ACC112 (cell line): ENCODE data around the gene ZMIZ1.

Source experiments
- H2AFZ ChIP-seq: fragments of 200-600 bp; sonication (generic); one replicate; pipeline ENCODE4 v1.6.0; 2017; ENCODE audit warnings: antibody characterized with exemption, low read length; ENCODE audit not compliant: unreplicated experiment
- H3K27ac ChIP-seq: fragments of 200-600 bp; sonication (generic); 2 replicates; pipeline ENCODE4 v1.5.1; 2014; ENCODE audit warnings: low read depth, mild to moderate bottlenecking, antibody characterized with exemption, low read length, moderate library complexity
- H3K27me3 ChIP-seq: fragments of 200-600 bp; sonication (generic); 2 replicates; pipeline ENCODE4 v1.6.1; 2014; ENCODE audit warnings: mild to moderate bottlenecking, antibody characterized with exemption, low read length, moderate library complexity, mixed read lengths; ENCODE audit not compliant: insufficient read depth
- H3K36me3 ChIP-seq: fragments of 200-600 bp; sonication (generic); 2 replicates; pipeline ENCODE4 v1.6.1; 2016; ENCODE audit warnings: mild to moderate bottlenecking, antibody characterized with exemption, low read length, moderate library complexity, mixed read lengths; ENCODE audit not compliant: insufficient read depth
- H3K4me1 ChIP-seq: fragments of 200-600 bp; sonication (generic); one replicate; pipeline ENCODE4 v1.6.1; 2016; ENCODE audit warnings: low read length, mixed read lengths; ENCODE audit not compliant: insufficient read depth, unreplicated experiment, control insufficient read depth
- H3K4me3 ChIP-seq: fragments of 200-600 bp; sonication (generic); 2 replicates; pipeline ENCODE4 v1.5.1; 2014; ENCODE audit warnings: mild to moderate bottlenecking, low read depth, low read length
- H3K79me2 ChIP-seq: fragments of 200-600 bp; sonication (generic); one replicate; pipeline ENCODE4 v1.6.0; 2016; ENCODE audit warnings: low read length; ENCODE audit not compliant: control insufficient read depth, unreplicated experiment, insufficient read depth

The ZMIZ1 gene

GRCh38 chr10:79054203-79055099 is 14.3 kb upstream of the ZMIZ1 start:
- no peaks in the 10 kb centered on the region for H3K27me3 ChIP-seq
- no peaks in the 10 kb centered on the region for H3K79me2 ChIP-seq
- no peak overlapping the region for H3K4me3 ChIP-seq
- H3K4me1 ChIP-seq: peaks cover 18% of the 10 kb centered on the region
- no peak overlapping the region for H3K27ac ChIP-seq
- H2AFZ ChIP-seq: no peak overlapping the region
- no peaks in the 10 kb centered on the region for H3K36me3 ChIP-seq

GRCh38 chr10:79055100-79055782 is 13.5 kb upstream of the ZMIZ1 start:
- H3K36me3 ChIP-seq: no peaks in the 10 kb centered on the region
- H3K27ac ChIP-seq: no peak overlapping the region
- no peak overlapping the region for H2AFZ ChIP-seq
- H3K27me3 ChIP-seq: no peaks in the 10 kb centered on the region
- no peaks in the 10 kb centered on the region for H3K79me2 ChIP-seq
- H3K4me1 ChIP-seq: peaks cover 12% of the 10 kb centered on the region
- no peak overlapping the region for H3K4me3 ChIP-seq

- Histone ChIP-seq H3K4me3 (no peak overlapping the region), H3K27me3 (no peaks in the 10 kb centered on the region), H3K79me2 (no peaks in the 10 kb centered on the region), H3K27ac (no peak overlapping the region), H3K36me3 (no peaks in the 10 kb centered on the region), H2AFZ (no peak overlapping the region), H3K4me1 (peaks cover 6% of the 10 kb centered on the region)
Observed at GRCh38 chr10:79055892-79056291, 12.9 kb upstream of the ZMIZ1 start.

GRCh38 chr10:79056361-79056735 is 12.4 kb upstream of the ZMIZ1 start:
- no peak overlapping the region for H2AFZ ChIP-seq
- no peaks in the 10 kb centered on the region for H3K79me2 ChIP-seq
- no peak overlapping the region for H3K27ac ChIP-seq
- H3K4me1 ChIP-seq: peaks cover under 1% of the 10 kb centered on the region
- no peaks in the 10 kb centered on the region for H3K27me3 ChIP-seq
- H3K36me3 ChIP-seq: no peaks in the 10 kb centered on the region
- no peak overlapping the region for H3K4me3 ChIP-seq

- Histone ChIP-seq H3K27me3 (no peaks in the 10 kb centered on the region), H3K4me1 (no peaks in the 10 kb centered on the region), H3K27ac (no peak overlapping the region)
Observed at GRCh38 chr10:79056736-79057391, 11.9 kb upstream of the ZMIZ1 start.

GRCh38 chr10:79057481-79058275 is 11.1 kb upstream of the ZMIZ1 start:
- Histone ChIP-seq H3K4me1 (no peaks in the 10 kb centered on the region), H2AFZ (no peak overlapping the region), H3K4me3 (no peak overlapping the region), H3K27ac (no peak overlapping the region), H3K36me3 (no peaks in the 10 kb centered on the region), H3K27me3 (no peaks in the 10 kb centered on the region), H3K79me2 (no peaks in the 10 kb centered on the region)

More at GRCh38 chr10:79056736-79057391, 11.9 kb upstream of the ZMIZ1 start:
- Histone ChIP-seq H2AFZ (no peak overlapping the region), H3K36me3 (no peaks in the 10 kb centered on the region), H3K4me3 (no peak overlapping the region), H3K79me2 (no peaks in the 10 kb centered on the region)

GRCh38 chr10:79058899-79059841 is 9.6 kb upstream of the ZMIZ1 start:
- H2AFZ ChIP-seq: no peak overlapping the region

GRCh38 chr10:79059859-79060379 is 8.8 kb upstream of the ZMIZ1 start:
- no peak overlapping the region for H3K27ac ChIP-seq
- no peak overlapping the region for H2AFZ ChIP-seq
- no peaks in the 10 kb centered on the region for H3K79me2 ChIP-seq
- H3K36me3 ChIP-seq: no peaks in the 10 kb centered on the region
- H3K4me3 ChIP-seq: no peak overlapping the region
- H3K4me1 ChIP-seq: no peaks in the 10 kb centered on the region
- no peaks in the 10 kb centered on the region for H3K27me3 ChIP-seq

More at GRCh38 chr10:79058899-79059841, 9.6 kb upstream of the ZMIZ1 start:
- Histone ChIP-seq H3K27ac (no peak overlapping the region), H3K4me1 (no peaks in the 10 kb centered on the region), H3K27me3 (no peaks in the 10 kb centered on the region), H3K4me3 (no peak overlapping the region), H3K79me2 (no peaks in the 10 kb centered on the region), H3K36me3 (no peaks in the 10 kb centered on the region)

- Histone ChIP-seq H3K36me3 (no peaks in the 10 kb centered on the region), H3K27me3 (no peaks in the 10 kb centered on the region), H2AFZ (no peak overlapping the region), H3K79me2 (no peaks in the 10 kb centered on the region), H3K27ac (no peak overlapping the region), H3K4me3 (no peak overlapping the region), H3K4me1 (no peaks in the 10 kb centered on the region)
Observed at GRCh38 chr10:79060641-79061255, 8.0 kb upstream of the ZMIZ1 start.
